H1 (cell line): ENCODE measurements around the gene TTC8. TPM values are rescaled to one million over a fixed set of nuclear protein-coding genes. Genes with fewer than 3 reads are reported as not detected.

Source experiments
- CHD2 ChIP-seq: IDR thresholded peaks from 2 replicates; pipeline ENCODE4 v1.6.1; 2012; ENCODE audit warnings: low read length, improper control_type of control experiment
- HDAC6 ChIP-seq: IDR thresholded peaks from one replicate; pipeline ENCODE4 v1.7.1; 2012; ENCODE audit warnings: low read depth, mild to moderate bottlenecking, inconsistent platforms, low read length, moderate library complexity
- SAP30 ChIP-seq: fragments of 300-600 bp; sonication (generic); IDR thresholded peaks from 2 replicates; pipeline ENCODE4 v1.7.1; 2012; ENCODE audit warnings: low read length, moderate library complexity, mild to moderate bottlenecking, inconsistent platforms; ENCODE audit not compliant: insufficient read depth, insufficient replicate concordance
- SIN3A ChIP-seq, 2 experiments: IDR thresholded peaks in 1 of 2; conservative IDR thresholded peaks in 1 of 2; 2 replicates each; pipeline ENCODE4 v1.6.1; 2011 to 2012; ENCODE audit warnings: low read length in 2 of 2, improper control_type of control experiment in 1 of 2, low read depth in 1 of 2, mild to moderate bottlenecking in 1 of 2
- SUZ12 ChIP-seq: fragments of 200-600 bp; sonication (generic); IDR thresholded peaks from 2 replicates; pipeline ENCODE4 v1.6.1; 2012; ENCODE audit warnings: mild to moderate bottlenecking, inconsistent platforms, low read length, moderate library complexity, mixed read lengths
- TEAD4 ChIP-seq: IDR thresholded peaks from 2 replicates; pipeline ENCODE4 v1.6.1; 2012; ENCODE audit warnings: low read depth, low read length, inconsistent platforms, mixed read lengths
- polyA plus RNA-seq, 7 experiments: library from polyadenylated mRNA; depleted of rRNA in 3 of 7; stranded (reverse) in 5 of 7; unstranded in 2 of 7; fragments of >200 nt in 5 of 7; fragments of 200-250 nt in 2 of 7; gene quantifications; 1 replicate in 5 of 7; 2 replicates in 1 of 7; 4 replicates in 1 of 7; pipeline versions ENCODE4 v1.2.1 to v1.2.3, GENCODE V29; 2011 to 2013; ENCODE audit warnings: missing spikeins in 2 of 7, mixed read lengths in 2 of 7
- total RNA-seq: library from RNA; stranded (reverse); fragmentation: NEBNext Ultra II Directional; extraction: Animal tissue kit (Norgen Biotek cat#: 25700); gene quantifications from 2 replicates; pipeline ENCODE4 v1.2.1, GENCODE V29; 2021
- TF ChIP-seq, protein P1 (sequence below): fragments of 300-600 bp; sonication (generic); IDR thresholded peaks from 2 replicates; pipeline ENCODE4 v1.7.1; 2012; ENCODE audit warnings: low read length, moderate library complexity, mild to moderate bottlenecking, inconsistent platforms; ENCODE audit not compliant: insufficient replicate concordance

Gene TTC8
- total and polyA plus RNA-seq, 2 of the 8 experiments (the other 6 are each of a cell fraction or from before 2014, with no cell fraction given), result 13.1 to 13.5 TPM

DNA sequence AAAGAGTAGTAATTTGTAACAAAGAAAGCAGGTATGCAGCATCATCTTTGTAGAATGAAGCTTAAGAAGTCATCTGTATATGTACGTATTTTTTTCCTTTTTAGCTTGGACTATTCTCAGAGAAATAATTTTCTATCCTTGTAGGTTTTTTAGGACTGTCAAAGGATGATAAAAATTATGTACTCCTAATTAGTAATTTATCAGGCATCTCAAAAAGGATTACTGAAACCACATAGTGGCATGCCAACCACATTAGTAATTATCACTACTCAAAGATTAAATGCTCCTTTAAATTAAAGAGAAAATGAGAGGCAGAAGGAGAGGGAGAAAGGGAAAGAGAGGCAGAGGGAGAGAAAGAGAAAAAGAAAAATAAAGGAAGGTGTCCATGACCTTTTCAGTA is 17.3 kb downstream of the TTC8 start (continued):
- TF ChIP-seq, protein P1, sequence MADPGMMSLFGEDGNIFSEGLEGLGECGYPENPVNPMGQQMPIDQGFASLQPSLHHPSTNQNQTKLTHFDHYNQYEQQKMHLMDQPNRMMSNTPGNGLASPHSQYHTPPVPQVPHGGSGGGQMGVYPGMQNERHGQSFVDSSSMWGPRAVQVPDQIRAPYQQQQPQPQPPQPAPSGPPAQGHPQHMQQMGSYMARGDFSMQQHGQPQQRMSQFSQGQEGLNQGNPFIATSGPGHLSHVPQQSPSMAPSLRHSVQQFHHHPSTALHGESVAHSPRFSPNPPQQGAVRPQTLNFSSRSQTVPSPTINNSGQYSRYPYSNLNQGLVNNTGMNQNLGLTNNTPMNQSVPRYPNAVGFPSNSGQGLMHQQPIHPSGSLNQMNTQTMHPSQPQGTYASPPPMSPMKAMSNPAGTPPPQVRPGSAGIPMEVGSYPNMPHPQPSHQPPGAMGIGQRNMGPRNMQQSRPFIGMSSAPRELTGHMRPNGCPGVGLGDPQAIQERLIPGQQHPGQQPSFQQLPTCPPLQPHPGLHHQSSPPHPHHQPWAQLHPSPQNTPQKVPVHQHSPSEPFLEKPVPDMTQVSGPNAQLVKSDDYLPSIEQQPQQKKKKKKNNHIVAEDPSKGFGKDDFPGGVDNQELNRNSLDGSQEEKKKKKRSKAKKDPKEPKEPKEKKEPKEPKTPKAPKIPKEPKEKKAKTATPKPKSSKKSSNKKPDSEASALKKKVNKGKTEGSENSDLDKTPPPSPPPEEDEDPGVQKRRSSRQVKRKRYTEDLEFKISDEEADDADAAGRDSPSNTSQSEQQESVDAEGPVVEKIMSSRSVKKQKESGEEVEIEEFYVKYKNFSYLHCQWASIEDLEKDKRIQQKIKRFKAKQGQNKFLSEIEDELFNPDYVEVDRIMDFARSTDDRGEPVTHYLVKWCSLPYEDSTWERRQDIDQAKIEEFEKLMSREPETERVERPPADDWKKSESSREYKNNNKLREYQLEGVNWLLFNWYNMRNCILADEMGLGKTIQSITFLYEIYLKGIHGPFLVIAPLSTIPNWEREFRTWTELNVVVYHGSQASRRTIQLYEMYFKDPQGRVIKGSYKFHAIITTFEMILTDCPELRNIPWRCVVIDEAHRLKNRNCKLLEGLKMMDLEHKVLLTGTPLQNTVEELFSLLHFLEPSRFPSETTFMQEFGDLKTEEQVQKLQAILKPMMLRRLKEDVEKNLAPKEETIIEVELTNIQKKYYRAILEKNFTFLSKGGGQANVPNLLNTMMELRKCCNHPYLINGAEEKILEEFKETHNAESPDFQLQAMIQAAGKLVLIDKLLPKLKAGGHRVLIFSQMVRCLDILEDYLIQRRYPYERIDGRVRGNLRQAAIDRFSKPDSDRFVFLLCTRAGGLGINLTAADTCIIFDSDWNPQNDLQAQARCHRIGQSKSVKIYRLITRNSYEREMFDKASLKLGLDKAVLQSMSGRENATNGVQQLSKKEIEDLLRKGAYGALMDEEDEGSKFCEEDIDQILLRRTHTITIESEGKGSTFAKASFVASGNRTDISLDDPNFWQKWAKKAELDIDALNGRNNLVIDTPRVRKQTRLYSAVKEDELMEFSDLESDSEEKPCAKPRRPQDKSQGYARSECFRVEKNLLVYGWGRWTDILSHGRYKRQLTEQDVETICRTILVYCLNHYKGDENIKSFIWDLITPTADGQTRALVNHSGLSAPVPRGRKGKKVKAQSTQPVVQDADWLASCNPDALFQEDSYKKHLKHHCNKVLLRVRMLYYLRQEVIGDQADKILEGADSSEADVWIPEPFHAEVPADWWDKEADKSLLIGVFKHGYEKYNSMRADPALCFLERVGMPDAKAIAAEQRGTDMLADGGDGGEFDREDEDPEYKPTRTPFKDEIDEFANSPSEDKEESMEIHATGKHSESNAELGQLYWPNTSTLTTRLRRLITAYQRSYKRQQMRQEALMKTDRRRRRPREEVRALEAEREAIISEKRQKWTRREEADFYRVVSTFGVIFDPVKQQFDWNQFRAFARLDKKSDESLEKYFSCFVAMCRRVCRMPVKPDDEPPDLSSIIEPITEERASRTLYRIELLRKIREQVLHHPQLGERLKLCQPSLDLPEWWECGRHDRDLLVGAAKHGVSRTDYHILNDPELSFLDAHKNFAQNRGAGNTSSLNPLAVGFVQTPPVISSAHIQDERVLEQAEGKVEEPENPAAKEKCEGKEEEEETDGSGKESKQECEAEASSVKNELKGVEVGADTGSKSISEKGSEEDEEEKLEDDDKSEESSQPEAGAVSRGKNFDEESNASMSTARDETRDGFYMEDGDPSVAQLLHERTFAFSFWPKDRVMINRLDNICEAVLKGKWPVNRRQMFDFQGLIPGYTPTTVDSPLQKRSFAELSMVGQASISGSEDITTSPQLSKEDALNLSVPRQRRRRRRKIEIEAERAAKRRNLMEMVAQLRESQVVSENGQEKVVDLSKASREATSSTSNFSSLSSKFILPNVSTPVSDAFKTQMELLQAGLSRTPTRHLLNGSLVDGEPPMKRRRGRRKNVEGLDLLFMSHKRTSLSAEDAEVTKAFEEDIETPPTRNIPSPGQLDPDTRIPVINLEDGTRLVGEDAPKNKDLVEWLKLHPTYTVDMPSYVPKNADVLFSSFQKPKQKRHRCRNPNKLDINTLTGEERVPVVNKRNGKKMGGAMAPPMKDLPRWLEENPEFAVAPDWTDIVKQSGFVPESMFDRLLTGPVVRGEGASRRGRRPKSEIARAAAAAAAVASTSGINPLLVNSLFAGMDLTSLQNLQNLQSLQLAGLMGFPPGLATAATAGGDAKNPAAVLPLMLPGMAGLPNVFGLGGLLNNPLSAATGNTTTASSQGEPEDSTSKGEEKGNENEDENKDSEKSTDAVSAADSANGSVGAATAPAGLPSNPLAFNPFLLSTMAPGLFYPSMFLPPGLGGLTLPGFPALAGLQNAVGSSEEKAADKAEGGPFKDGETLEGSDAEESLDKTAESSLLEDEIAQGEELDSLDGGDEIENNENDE, result no peak
- TF ChIP-seq SUZ12 (no peak), SAP30 (no peak), CHD2 (no peak), SIN3A (conservative IDR thresholded peaks at IDR 0.05 in 1 of 2, IDR thresholded peaks at IDR 0.05 in 1 of 2; ENCODE audit: low read depth in 1 of 2, low read length in 2 of 2) (no peak), HDAC6 (no peak), TEAD4 (no peak)
